Measurements from ENCODE around the gene NR1D1. TPM values are rescaled to one million over a fixed set of nuclear protein-coding genes. Genes with fewer than 3 reads are reported as not detected.

Gene NR1D1
- total RNA-seq, 6 donors from 2014 or later, result 3.8 to 24.7 (median 15.8) TPM

DNA sequence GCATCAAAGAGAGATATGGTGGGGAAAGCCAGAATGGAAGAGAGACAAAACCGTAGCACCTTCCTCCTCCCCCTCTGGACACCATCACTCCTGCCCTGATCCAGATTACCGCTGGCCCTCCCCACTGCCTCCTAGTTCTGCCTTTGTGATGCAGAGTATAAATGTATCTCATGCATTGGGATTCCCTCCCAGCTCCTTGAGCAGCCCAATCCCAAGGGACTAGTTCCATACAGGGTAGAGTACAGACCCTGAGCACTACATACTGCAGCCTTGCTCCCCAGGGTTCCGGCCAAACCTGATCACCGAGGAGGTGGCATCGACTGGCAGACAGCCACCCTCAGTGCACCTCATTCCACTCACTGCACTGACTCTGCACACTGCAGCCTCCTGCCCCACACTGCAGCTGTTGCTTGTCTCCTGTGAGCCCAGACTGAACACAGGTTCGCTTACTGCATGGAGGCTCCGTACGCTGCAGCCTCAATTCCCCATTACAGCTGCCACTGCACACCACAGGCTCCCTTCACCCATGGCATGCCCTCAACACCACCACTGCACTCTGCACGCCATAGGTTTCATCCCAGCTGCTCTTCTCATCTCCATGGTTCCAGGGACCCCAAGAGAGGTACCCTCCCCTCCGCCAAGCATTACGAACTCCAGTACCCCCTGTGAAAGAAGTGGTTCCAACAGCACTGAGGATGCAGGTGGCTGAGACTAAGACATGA, 39.3 kb downstream of the NR1D1 start:
- Histone ChIP-seq H3K27ac (peak overlapping the region in 1 of 4 donors; percentile 78), H3K4me3 (no peak overlapping the region), H3K27me3 (no peaks in the 10 kb centered on the region), H3K36me3 (no peaks in the 10 kb centered on the region), H3K9me3 (no peaks in the 10 kb centered on the region), H3K4me1 (peaks cover 27 to 44% (median 39%) of the 10 kb centered on the region in 4 donors)
- no peak for TF ChIP-seq EP300 (IDR thresholded peaks at IDR 0.05)
- TF ChIP-seq, protein P1, sequence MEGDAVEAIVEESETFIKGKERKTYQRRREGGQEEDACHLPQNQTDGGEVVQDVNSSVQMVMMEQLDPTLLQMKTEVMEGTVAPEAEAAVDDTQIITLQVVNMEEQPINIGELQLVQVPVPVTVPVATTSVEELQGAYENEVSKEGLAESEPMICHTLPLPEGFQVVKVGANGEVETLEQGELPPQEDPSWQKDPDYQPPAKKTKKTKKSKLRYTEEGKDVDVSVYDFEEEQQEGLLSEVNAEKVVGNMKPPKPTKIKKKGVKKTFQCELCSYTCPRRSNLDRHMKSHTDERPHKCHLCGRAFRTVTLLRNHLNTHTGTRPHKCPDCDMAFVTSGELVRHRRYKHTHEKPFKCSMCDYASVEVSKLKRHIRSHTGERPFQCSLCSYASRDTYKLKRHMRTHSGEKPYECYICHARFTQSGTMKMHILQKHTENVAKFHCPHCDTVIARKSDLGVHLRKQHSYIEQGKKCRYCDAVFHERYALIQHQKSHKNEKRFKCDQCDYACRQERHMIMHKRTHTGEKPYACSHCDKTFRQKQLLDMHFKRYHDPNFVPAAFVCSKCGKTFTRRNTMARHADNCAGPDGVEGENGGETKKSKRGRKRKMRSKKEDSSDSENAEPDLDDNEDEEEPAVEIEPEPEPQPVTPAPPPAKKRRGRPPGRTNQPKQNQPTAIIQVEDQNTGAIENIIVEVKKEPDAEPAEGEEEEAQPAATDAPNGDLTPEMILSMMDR (IDR thresholded peaks at IDR 0.05), result no peak
- WGBS, 2 donors, result 88 to 93% methylated on average over 10 to 11 of the region's 11 CpGs
- ATAC-seq (ENCODE audit: low FRiP score in 2 of 2) (no peak), DNase-seq (no peak)

DNA sequence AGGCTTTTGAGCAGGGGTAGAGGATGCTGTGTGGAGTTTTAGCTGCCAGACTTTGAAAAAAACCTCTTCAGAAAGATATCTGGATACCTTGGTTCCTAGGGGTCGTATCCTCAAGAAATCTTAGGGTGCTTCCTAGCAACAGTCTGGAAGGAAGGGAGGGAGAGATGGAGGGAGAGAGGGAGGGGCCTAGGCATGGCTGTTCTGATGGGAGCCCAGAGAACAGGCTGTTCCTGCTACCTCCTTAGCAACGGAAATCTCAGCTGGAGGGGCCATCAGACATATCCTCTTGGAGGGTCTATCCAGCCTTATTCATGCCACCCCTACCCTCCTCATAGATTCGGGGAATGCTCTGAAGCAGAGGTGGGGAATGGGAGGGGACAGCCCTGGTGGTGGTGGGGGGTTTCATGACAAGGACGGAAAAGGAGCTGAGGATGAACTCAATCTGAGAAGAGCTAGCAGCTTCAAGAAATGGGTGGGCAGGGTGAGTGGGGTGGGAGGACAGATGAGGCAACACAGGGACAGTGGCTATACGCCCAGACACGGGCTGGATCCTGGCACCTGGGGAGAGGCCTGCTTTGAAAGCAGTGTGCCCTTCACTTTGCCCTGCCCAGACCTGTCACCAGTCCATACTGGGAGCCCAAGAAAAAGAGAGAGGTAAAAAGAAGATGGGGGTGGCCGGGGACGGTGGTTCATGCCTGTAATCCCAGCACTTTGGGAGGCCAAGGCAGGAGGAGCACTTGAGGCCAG, 40.5 kb downstream of the NR1D1 start:
- Histone ChIP-seq H3K4me1 (peaks cover 15 to 32% (median 28%) of the 10 kb centered on the region in 4 donors), H3K27ac (peak overlapping the region; percentile 21 to 83 (median 58)), H3K4me3 (no peak overlapping the region), H3K9me3 (no peaks in the 10 kb centered on the region), H3K36me3 (no peaks in the 10 kb centered on the region), H3K27me3 (no peaks in the 10 kb centered on the region)
- WGBS, 2 donors, result 72 to 73% methylated on average over 8 of the region's 8 CpGs
- DNase-seq (no peak), ATAC-seq (ENCODE audit: low FRiP score in 2 of 2) (no peak)
- no peak for TF ChIP-seq POLR2A (IDR thresholded peaks at IDR 0.05)
- TF ChIP-seq, protein P1 (IDR thresholded peaks at IDR 0.05), result no peak
- TF ChIP-seq POLR2AphosphoS5 (IDR thresholded peaks at IDR 0.05), result no peak
- TF ChIP-seq EP300 (IDR thresholded peaks at IDR 0.05), result no peak

DNA sequence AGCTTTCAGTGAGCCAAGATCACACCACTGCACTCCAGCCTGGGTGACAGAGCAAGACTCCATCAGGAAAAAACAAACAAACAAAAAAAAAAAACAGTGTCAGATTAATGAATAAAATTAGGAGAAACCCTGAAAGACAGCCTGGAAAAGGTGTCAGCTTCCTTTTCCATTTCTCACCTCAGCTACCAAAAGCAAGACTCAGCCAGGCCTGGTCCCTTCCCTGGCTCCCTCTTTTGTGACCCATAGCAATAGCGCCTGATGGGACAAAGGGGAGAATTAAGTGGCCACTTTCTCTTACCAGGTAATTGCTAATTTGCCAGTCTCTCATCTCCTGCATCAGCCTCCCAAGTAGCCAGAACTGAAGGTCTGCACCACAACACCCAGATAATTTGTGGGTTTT, 41.5 kb downstream of the NR1D1 start:
- TF ChIP-seq POLR2A (IDR thresholded peaks at IDR 0.05) (no peak), EP300 (IDR thresholded peaks at IDR 0.05) (no peak), POLR2AphosphoS5 (IDR thresholded peaks at IDR 0.05) (no peak)
- TF ChIP-seq, protein P1 (IDR thresholded peaks at IDR 0.05), result no peak
- Histone ChIP-seq H3K36me3 (no peaks in the 10 kb centered on the region), H3K9me3 (no peaks in the 10 kb centered on the region), H3K4me3 (no peak overlapping the region), H3K4me1 (peaks cover 6 to 29% (median 20%) of the 10 kb centered on the region in 4 donors), H3K27ac (peak overlapping the region; percentile 71 to 83 (median 78)), H3K27me3 (no peaks in the 10 kb centered on the region)
- ATAC-seq (ENCODE audit: low FRiP score in 2 of 2), result no peak
- 89 to 93% methylated on average over 1 of the region's 1 CpG for WGBS, 2 donors
- no peak for DNase-seq

DNA sequence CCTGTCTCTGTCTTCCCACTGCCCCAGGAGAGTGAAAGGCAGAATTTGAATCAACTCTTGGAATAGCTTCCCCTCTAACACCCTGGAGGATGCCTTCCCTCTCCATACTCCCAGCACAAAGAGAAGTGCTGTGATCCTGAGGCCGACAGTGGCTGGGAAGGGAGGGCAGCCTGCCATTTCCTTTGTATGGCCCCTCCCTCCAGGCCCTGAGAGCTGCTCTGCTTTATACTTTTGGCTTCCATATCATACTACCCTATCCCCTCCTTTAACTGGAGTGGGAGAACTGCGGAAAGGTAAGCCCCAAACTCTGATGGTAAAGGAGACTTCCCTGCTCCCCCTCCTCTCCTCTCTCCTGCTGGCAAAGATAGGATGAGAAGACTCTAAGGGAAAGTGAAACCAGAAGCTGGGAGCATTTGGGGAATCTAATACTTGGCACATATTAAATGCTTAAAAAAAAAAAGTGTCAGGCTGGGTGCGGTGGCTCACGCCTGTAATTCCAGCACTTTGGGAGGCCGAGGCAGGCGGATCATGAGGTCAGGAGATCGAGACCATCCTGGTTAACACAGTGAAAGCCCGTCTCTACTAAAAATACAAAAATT, 42.1 kb downstream of the NR1D1 start:
- 52 to 57% methylated on average over 8 of the region's 8 CpGs for WGBS, 2 donors
- Histone ChIP-seq H3K27me3 (no peaks in the 10 kb centered on the region), H3K4me3 (no peak overlapping the region), H3K4me1 (peaks cover 11 to 30% (median 24%) of the 10 kb centered on the region in 4 donors), H3K36me3 (no peaks in the 10 kb centered on the region), H3K9me3 (no peaks in the 10 kb centered on the region), H3K27ac (peak overlapping the region; percentile 71 to 83 (median 78))
- DNase-seq (no peak), ATAC-seq (ENCODE audit: low FRiP score in 2 of 2) (peak in 1 of 2 donors; percentile 14)
- TF ChIP-seq EP300 (IDR thresholded peaks at IDR 0.05) (no peak), POLR2A (IDR thresholded peaks at IDR 0.05) (no peak), POLR2AphosphoS5 (IDR thresholded peaks at IDR 0.05) (no peak)
- TF ChIP-seq, protein P1 (IDR thresholded peaks at IDR 0.05), result no peak

All from upper lobe of left lung (tissue), 6 donors.